Measurements from ENCODE around the gene TMEM201. TPM values are rescaled to one million over a fixed set of nuclear protein-coding genes. Genes with fewer than 3 reads are reported as not detected.

TMEM201 gene
- total and polyA plus RNA-seq, 8 donors, result 9.1 to 21.9 (median 17.0) TPM

GRCh38 chr1:9612162-9612845 lies 23.6 kb downstream of the TMEM201 start:
- Histone ChIP-seq H3K27me3 (peaks cover 0 to 4% of the 10 kb centered on the region in 2 donors), H3K9me3 (no peaks in the 10 kb centered on the region), H3K4me3 (no peak overlapping the region), H3K36me3 (peaks cover 0 to 61% of the 10 kb centered on the region in 2 donors), H3K4me1 (no peaks in the 10 kb centered on the region), H3K27ac (no peak overlapping the region)
- no peak for ATAC-seq
- no peak for TF ChIP-seq CTCF (IDR thresholded peaks at IDR 0.05)
- DNase-seq, result no peak
- intact Hi-C loops (cut with DNase I), result no loop called here

- H3K9me3 ChIP-seq, result no peaks in the 10 kb centered on the region
- peaks cover 0 to 11% of the 10 kb centered on the region in 2 donors for H3K27me3 ChIP-seq
- no peak for TF ChIP-seq CTCF (IDR thresholded peaks at IDR 0.05)
- H3K27ac ChIP-seq, result no peak overlapping the region
- no peak overlapping the region for H3K4me3 ChIP-seq
- H3K4me1 ChIP-seq, result no peaks in the 10 kb centered on the region
- H3K36me3 ChIP-seq, result peaks cover 0 to 55% of the 10 kb centered on the region in 2 donors
- intact Hi-C loops (cut with DNase I), result no loop called here
- ATAC-seq (no peak), DNase-seq (peak in 1 of 4 donors; percentile 73)
These were observed 24.3 kb downstream of the TMEM201 start for GRCh38 chr1:9612871-9613624.

GRCh38 chr1:9613625-9614299 lies 25.1 kb downstream of the TMEM201 start:
- Histone ChIP-seq H3K27ac (no peak overlapping the region), H3K4me3 (no peak overlapping the region), H3K9me3 (no peaks in the 10 kb centered on the region), H3K27me3 (peaks cover 0 to 18% of the 10 kb centered on the region in 2 donors), H3K36me3 (peaks cover 0 to 48% of the 10 kb centered on the region in 2 donors), H3K4me1 (no peaks in the 10 kb centered on the region)
- intact Hi-C loops (cut with DNase I), result no loop called here
- TF ChIP-seq CTCF (IDR thresholded peaks at IDR 0.05), result no peak
- ATAC-seq (no peak), DNase-seq (no peak)

GRCh38 chr1:9615316-9616063 lies 26.8 kb downstream of the TMEM201 start:
- Histone ChIP-seq H3K27me3 (peaks cover 0 to 36% of the 10 kb centered on the region in 2 donors), H3K27ac (no peak overlapping the region), H3K36me3 (peaks cover 0 to 32% of the 10 kb centered on the region in 2 donors), H3K9me3 (no peaks in the 10 kb centered on the region), H3K4me1 (no peaks in the 10 kb centered on the region), H3K4me3 (no peak overlapping the region)
- DNase-seq, result peak in 2 of 4 donors; percentile 28 to 82
- ATAC-seq, result peak; percentile 81
- peak; percentile 45 to 58 for TF ChIP-seq CTCF (IDR thresholded peaks at IDR 0.05)
- intact Hi-C loops (cut with DNase I), result no loop called here
